ENCODE results near the gene SEMA4B.
"Not testable (repeated sequence)": the region's sequence is repeated elsewhere in the genome, so short reads cannot be mapped to it uniquely, and the experiment has no call there.

SEMA4B gene

DNA sequence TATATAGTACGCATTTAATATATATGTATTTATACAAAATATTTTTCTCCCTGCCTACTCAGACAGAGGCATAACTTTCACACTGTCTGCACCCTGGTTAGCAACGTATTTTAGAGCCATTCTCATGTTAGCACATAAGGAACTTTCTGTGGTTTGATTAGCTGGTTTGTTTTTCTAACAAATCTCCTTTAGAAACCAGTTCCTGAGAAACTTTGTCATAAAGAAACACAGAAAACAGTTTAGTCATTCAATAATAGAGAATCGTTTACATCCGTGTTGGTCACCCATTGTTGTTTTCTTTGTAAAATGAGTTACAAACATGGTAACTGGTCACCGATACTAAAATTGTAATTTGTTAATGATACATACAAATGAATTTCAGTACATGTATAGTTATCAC, 58.4 kb downstream of the SEMA4B start:
- TF ChIP-seq EZH2phosphoT487 (IDR thresholded peaks at IDR 0.05; ENCODE audit: borderline replicate concordance): no peak
- TF ChIP-seq, protein P1, sequence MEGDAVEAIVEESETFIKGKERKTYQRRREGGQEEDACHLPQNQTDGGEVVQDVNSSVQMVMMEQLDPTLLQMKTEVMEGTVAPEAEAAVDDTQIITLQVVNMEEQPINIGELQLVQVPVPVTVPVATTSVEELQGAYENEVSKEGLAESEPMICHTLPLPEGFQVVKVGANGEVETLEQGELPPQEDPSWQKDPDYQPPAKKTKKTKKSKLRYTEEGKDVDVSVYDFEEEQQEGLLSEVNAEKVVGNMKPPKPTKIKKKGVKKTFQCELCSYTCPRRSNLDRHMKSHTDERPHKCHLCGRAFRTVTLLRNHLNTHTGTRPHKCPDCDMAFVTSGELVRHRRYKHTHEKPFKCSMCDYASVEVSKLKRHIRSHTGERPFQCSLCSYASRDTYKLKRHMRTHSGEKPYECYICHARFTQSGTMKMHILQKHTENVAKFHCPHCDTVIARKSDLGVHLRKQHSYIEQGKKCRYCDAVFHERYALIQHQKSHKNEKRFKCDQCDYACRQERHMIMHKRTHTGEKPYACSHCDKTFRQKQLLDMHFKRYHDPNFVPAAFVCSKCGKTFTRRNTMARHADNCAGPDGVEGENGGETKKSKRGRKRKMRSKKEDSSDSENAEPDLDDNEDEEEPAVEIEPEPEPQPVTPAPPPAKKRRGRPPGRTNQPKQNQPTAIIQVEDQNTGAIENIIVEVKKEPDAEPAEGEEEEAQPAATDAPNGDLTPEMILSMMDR (conservative IDR thresholded peaks at IDR 0.05; ENCODE audit: low read length): no peak
- Histone ChIP-seq H3K9ac (ENCODE audit: low read depth, low read length, poor library complexity, severe bottlenecking) (no peak overlapping the region), H3K9me3 (ENCODE audit: insufficient read depth, low read depth, low read length) (no peaks in the 10 kb centered on the region), H3K36me3 (ENCODE audit: insufficient read depth, low read length) (no peaks in the 10 kb centered on the region), H3K27me3 (ENCODE audit: insufficient read depth, low read length, poor library complexity, severe bottlenecking) (no peaks in the 10 kb centered on the region), H2AFZ (ENCODE audit: low read length) (no peak overlapping the region), H3K9me2 (replicated peaks; ENCODE audit: low read depth, low read length) (no peaks in the 10 kb centered on the region), H3K4me3 (ENCODE audit: low read length, poor library complexity, severe bottlenecking) (no peak overlapping the region), H3K79me2 (ENCODE audit: insufficient read depth, low read length) (peaks cover 10% of the 10 kb centered on the region), H3K4me1 (ENCODE audit: insufficient read depth, low read length, poor library complexity, severe bottlenecking) (peaks cover 7% of the 10 kb centered on the region), H4K20me1 (ENCODE audit: insufficient read depth, low read length, poor library complexity, severe bottlenecking) (no peaks in the 10 kb centered on the region), H3K4me2 (ENCODE audit: low read depth, low read length, poor library complexity, severe bottlenecking) (no peak overlapping the region), H3F3A (ENCODE audit: low read depth) (no peaks in the 10 kb centered on the region)

DNA sequence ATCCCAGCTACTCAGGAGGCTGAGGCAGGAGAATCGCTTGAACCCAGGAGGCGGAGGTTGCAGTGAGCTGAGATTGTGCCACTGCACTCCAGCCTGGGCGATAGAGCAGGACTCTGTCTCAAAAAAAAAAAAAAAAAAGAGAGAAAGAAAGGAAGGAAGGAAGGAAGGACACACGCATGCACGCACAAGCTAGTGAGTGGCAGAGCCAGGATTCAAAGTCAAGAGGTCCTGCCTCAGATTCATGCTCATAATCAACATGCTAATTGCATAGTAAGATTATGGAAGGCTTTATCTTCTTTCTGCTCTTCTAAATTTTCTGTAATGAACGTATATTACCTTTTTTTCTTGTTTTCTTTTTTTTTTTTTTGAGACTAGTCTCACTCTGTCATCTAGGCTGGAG, 59.6 kb downstream of the SEMA4B start:
- H3F3A ChIP-seq (ENCODE audit: low read depth); H3K27me3 ChIP-seq (ENCODE audit: insufficient read depth, low read length, poor library complexity, severe bottlenecking); H3K9me3 ChIP-seq (ENCODE audit: insufficient read depth, low read depth, low read length); H3K9ac ChIP-seq (ENCODE audit: low read depth, low read length, poor library complexity, severe bottlenecking); H3K4me2 ChIP-seq (ENCODE audit: low read depth, low read length, poor library complexity, severe bottlenecking); H2AFZ ChIP-seq (ENCODE audit: low read length); H3K4me3 ChIP-seq (ENCODE audit: low read length, poor library complexity, severe bottlenecking); H3K36me3 ChIP-seq (ENCODE audit: insufficient read depth, low read length); H3K9me2 ChIP-seq (replicated peaks; ENCODE audit: low read depth, low read length); H4K20me1 ChIP-seq (ENCODE audit: insufficient read depth, low read length, poor library complexity, severe bottlenecking): not testable (repeated sequence)
- peaks cover 20% of the 10 kb centered on the region for H3K79me2 ChIP-seq (ENCODE audit: insufficient read depth, low read length)
- peaks cover 13% of the 10 kb centered on the region for H3K4me1 ChIP-seq (ENCODE audit: insufficient read depth, low read length, poor library complexity, severe bottlenecking)

DNA sequence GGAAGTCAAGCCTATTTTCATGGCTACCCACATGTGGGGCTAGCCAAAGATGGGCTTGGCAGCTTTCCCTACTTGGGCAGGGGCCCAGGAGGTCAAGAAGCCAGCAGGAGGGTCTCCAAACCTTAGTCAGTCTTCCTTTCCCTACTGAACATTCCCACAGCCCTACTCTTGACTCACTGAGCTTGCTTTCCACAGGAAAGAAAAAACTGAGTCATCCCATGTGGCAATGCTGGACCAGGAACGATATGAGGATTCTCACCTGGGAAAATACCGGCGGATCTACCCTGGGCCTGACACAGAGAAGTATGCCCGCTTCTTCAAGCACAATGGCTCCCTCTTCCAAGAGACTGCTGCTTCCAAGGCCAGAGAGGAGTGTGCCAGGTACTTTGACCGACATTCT, 60.7 kb downstream of the SEMA4B start:
- no peaks in the 10 kb centered on the region for H3K9me2 ChIP-seq (replicated peaks; ENCODE audit: low read depth, low read length)
- H3K4me2 ChIP-seq (ENCODE audit: low read depth, low read length, poor library complexity, severe bottlenecking): no peak overlapping the region

DNA sequence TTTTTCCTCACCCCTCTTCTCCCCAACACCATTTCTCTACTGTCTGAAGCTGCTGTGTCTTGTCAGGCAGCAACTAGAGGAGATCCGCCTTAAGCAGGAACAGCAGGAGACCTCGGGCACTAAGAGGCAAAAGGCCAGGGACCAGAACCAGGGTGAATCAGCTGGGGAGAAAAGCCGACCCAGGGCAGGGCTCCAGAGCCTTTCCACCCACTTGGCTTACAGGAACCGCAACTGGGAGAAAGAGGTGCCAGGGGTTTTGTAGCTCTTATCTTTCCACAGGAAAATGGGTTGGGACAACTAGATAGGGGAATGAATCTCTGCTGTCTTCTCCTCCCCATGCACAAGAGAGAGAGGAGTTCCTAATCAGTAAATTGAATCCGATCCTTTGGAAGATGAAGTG, 61.3 kb downstream of the SEMA4B start:
- H3K9me2 ChIP-seq (replicated peaks; ENCODE audit: low read depth, low read length): no peaks in the 10 kb centered on the region
- no peaks in the 10 kb centered on the region for H3K9me3 ChIP-seq (ENCODE audit: insufficient read depth, low read depth, low read length)
- no peaks in the 10 kb centered on the region for H3K27me3 ChIP-seq (ENCODE audit: insufficient read depth, low read length, poor library complexity, severe bottlenecking)
- H3K9ac ChIP-seq (ENCODE audit: low read depth, low read length, poor library complexity, severe bottlenecking): no peak overlapping the region
- H4K20me1 ChIP-seq (ENCODE audit: insufficient read depth, low read length, poor library complexity, severe bottlenecking): peaks cover 13% of the 10 kb centered on the region
- H3K36me3 ChIP-seq (ENCODE audit: insufficient read depth, low read length): no peaks in the 10 kb centered on the region
- peaks cover 22% of the 10 kb centered on the region for H3K4me1 ChIP-seq (ENCODE audit: insufficient read depth, low read length, poor library complexity, severe bottlenecking)
- no peak overlapping the region for H2AFZ ChIP-seq (ENCODE audit: low read length)
- TF ChIP-seq EZH2phosphoT487 (IDR thresholded peaks at IDR 0.05; ENCODE audit: borderline replicate concordance): no peak
- TF ChIP-seq, protein P1 (conservative IDR thresholded peaks at IDR 0.05; ENCODE audit: low read length): no peak
- H3K4me2 ChIP-seq (ENCODE audit: low read depth, low read length, poor library complexity, severe bottlenecking): no peak overlapping the region
- peaks cover 37% of the 10 kb centered on the region for H3K79me2 ChIP-seq (ENCODE audit: insufficient read depth, low read length)
- H3F3A ChIP-seq (ENCODE audit: low read depth): no peaks in the 10 kb centered on the region
- H3K4me3 ChIP-seq (ENCODE audit: low read length, poor library complexity, severe bottlenecking): no peak overlapping the region

More for the DNA sequence above, 60.7 kb downstream of the SEMA4B start:
- Histone ChIP-seq H3F3A (ENCODE audit: low read depth) (no peaks in the 10 kb centered on the region), H3K36me3 (ENCODE audit: insufficient read depth, low read length) (no peaks in the 10 kb centered on the region), H2AFZ (ENCODE audit: low read length) (no peak overlapping the region), H3K4me3 (ENCODE audit: low read length, poor library complexity, severe bottlenecking) (no peak overlapping the region), H3K9ac (ENCODE audit: low read depth, low read length, poor library complexity, severe bottlenecking) (no peak overlapping the region), H4K20me1 (ENCODE audit: insufficient read depth, low read length, poor library complexity, severe bottlenecking) (peaks cover 7% of the 10 kb centered on the region), H3K9me3 (ENCODE audit: insufficient read depth, low read depth, low read length) (no peaks in the 10 kb centered on the region), H3K27me3 (ENCODE audit: insufficient read depth, low read length, poor library complexity, severe bottlenecking) (no peaks in the 10 kb centered on the region), H3K4me1 (ENCODE audit: insufficient read depth, low read length, poor library complexity, severe bottlenecking) (peaks cover 16% of the 10 kb centered on the region), H3K79me2 (ENCODE audit: insufficient read depth, low read length) (peaks cover 31% of the 10 kb centered on the region)
- no peak for TF ChIP-seq EZH2phosphoT487 (IDR thresholded peaks at IDR 0.05; ENCODE audit: borderline replicate concordance)
- TF ChIP-seq, protein P1 (conservative IDR thresholded peaks at IDR 0.05; ENCODE audit: low read length): no peak

Data from Loucy (cell line).